ENCODE measurements around the gene ADGRD1. TPM values are rescaled to one million over a fixed set of nuclear protein-coding genes. Genes with fewer than 3 reads are reported as not detected.

Gene ADGRD1
- total and polyA plus RNA-seq, 2 of the 8 experiments (the other 6 are each of a cell fraction or from before 2014, with no cell fraction given), result 0.36 to 0.48 TPM

DNA sequence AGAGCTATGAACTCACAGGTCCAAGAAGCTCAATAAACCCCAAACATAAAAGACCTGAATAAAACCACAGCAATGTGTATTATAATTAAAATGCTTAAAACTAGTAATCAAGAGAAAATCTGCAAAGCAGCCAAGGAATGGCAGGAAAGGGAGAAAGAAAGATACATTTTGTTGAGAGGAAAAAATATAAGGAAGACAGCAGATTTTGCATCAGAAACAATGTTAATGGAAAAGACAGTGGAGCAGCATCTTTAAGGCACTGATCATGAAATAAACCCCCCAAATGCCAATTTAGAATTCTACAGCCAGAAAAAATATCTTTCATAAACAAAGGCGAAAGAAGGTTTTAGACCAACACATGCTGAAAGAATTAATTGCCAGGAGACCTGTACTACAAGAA, 42.5 kb upstream of the ADGRD1 start:
- no peaks in the 10 kb centered on the region for H3K79me2 ChIP-seq (ENCODE audit: control insufficient read depth in 1 of 2, insufficient read depth in 2 of 2, low read length in 2 of 2)
- no peak overlapping the region for H3K4ac ChIP-seq (replicated peaks; ENCODE audit: insufficient read length, low read depth, low read length)
- FAIRE-seq (no peak), DNase-seq (ENCODE audit: low read depth in 1 of 2, low spot score in 2 of 2) (no peak)
- H4K8ac ChIP-seq (ENCODE audit: extremely low read depth, insufficient read depth, low read length), result no peak overlapping the region
- peaks cover 2 to 3% of the 10 kb centered on the region in 2 experiments; a peak in 2 of 4 replicates for H3K9me3 ChIP-seq (ENCODE audit: insufficient read depth in 2 of 2, low read depth in 1 of 2, low read length in 1 of 2)
- ChIA-PET CTCF (ENCODE audit: partially characterized antibody) (no interaction called here), POLR2A (ENCODE audit: partially characterized antibody) (no interaction called here)
- no peak overlapping the region for H3K27ac ChIP-seq (ENCODE audit: low read depth, low read length)
- H2BK20ac ChIP-seq (ENCODE audit: low read length), result no peak overlapping the region
- no peaks in the 10 kb centered on the region for H3K23me2 ChIP-seq (ENCODE audit: low read depth, low read length)
- H2BK15ac ChIP-seq (ENCODE audit: low read length), result no peak overlapping the region
- H3K9ac ChIP-seq (replicated peaks in 1 of 4; ENCODE audit: extremely low read depth in 1 of 4, low read depth in 3 of 4, low read length in 3 of 4), result no peak overlapping the region
- H3K4me2 ChIP-seq (ENCODE audit: insufficient read depth in 1 of 2, low read depth in 2 of 2, low read length in 2 of 2), result no peak overlapping the region
- no peaks in the 10 kb centered on the region for H3K79me1 ChIP-seq (ENCODE audit: low read depth, low read length)
- H3K23ac ChIP-seq (ENCODE audit: insufficient read length), result no peak overlapping the region
- H4K5ac ChIP-seq (ENCODE audit: insufficient read length, low read depth, low read length), result no peak overlapping the region
- H4K20me1 ChIP-seq (replicated peaks in 1 of 2; ENCODE audit: control insufficient read depth in 1 of 2, insufficient read depth in 2 of 2, low read length in 2 of 2), result no peaks in the 10 kb centered on the region
- no peak overlapping the region for H3K18ac ChIP-seq (ENCODE audit: extremely low read depth, low read length)
- WGBS, 2 experiments (ENCODE audit: extremely low coverage in 1 of 2, insufficient coverage in 1 of 2, insufficient read length in 1 of 2, insufficient replicate concordance in 2 of 2, low coverage in 1 of 2, low lambda C conversion rate in 2 of 2, missing lambda C conversion rate in 1 of 2), result 6% methylated on average over 1 of the region's 1 CpG; no CpG with 5 or more reads in 1 of the 2 experiments
- H2AK5ac ChIP-seq (ENCODE audit: low read depth, low read length), result no peak overlapping the region
- H2BK5ac ChIP-seq (ENCODE audit: low read depth, low read length), result no peak overlapping the region
- no peaks in the 10 kb centered on the region for H3K27me3 ChIP-seq (replicated peaks in 1 of 4; ENCODE audit: control insufficient read depth in 3 of 4, extremely low read depth in 1 of 4, insufficient read depth in 3 of 4, low read length in 3 of 4)
- H2BK120ac ChIP-seq (replicated peaks; ENCODE audit: low read depth, low read length), result no peak overlapping the region
- H3K4me1 ChIP-seq (replicated peaks in 1 of 4; ENCODE audit: control insufficient read depth in 3 of 4, insufficient read depth in 4 of 4, low read length in 3 of 4), result no peaks in the 10 kb centered on the region
- no peak overlapping the region for H2AFZ ChIP-seq (ENCODE audit: low read length)
- TF ChIP-seq PHF8 (conservative IDR thresholded peaks at IDR 0.05; ENCODE audit: low read depth, low read length) (no peak), TEAD4 (IDR thresholded peaks at IDR 0.05; ENCODE audit: low read depth, low read length) (no peak), GTF2F1 (IDR thresholded peaks at IDR 0.05; ENCODE audit: borderline replicate concordance, low read depth, low read length) (no peak)
- H3K4me3 ChIP-seq (ENCODE audit: extremely low read depth in 1 of 4, insufficient read depth in 2 of 4, low read depth in 3 of 4, low read length in 4 of 4), result no peak overlapping the region
- H2BK12ac ChIP-seq (ENCODE audit: low read depth, low read length), result no peak overlapping the region
- H3K14ac ChIP-seq (ENCODE audit: insufficient read length), result no peak overlapping the region
- no peak overlapping the region for H3K56ac ChIP-seq (replicated peaks; ENCODE audit: insufficient read length, low read depth, low read length)
- no peak overlapping the region for H4K91ac ChIP-seq (replicated peaks; ENCODE audit: insufficient read length, low read length)
- no peaks in the 10 kb centered on the region for H3K36me3 ChIP-seq (ENCODE audit: control insufficient read depth in 2 of 4, insufficient read depth in 4 of 4, low read length in 3 of 4)

All from H1 (cell line).